PC-9 (cell line): Measurements from ENCODE around the gene ME2. TPM values are rescaled to one million over a fixed set of nuclear protein-coding genes. Genes with fewer than 3 reads are reported as not detected.
"Not testable (repeated sequence)": the region's sequence is repeated elsewhere in the genome, so short reads cannot be mapped to it uniquely, and the experiment has no call there.

Source experiments
- BruUV-seq: library from RNA; stranded (reverse); fragments of 400-500 nt; replicated peaks from 2 replicates; lab custom pipeline; 2021; lab: Mats Ljungman, UMichigan
- CTCF ChIA-PET: fragments of 300-600 bp; sonication (Branson Sonifier 250); formaldehyde crosslinking; loops from one replicate; lab custom pipeline; 2022; ENCODE audit warnings: antibody characterized with exemption; lab: Charles Lee
- POLR2A ChIA-PET: fragments of 300-600 bp; sonication (Branson Sonifier 250); formaldehyde crosslinking; loops from one replicate; lab custom pipeline; 2022; ENCODE audit warnings: antibody characterized with exemption; ENCODE audit not compliant: unreplicated experiment; lab: Charles Lee
- DNase-seq, 2 experiments: peaks; one replicate each; pipeline versions ENCODE4 v3.0.0 to v3.0.0-alpha.2; 2015 to 2022; ENCODE audit warnings: mixed read lengths in 1 of 2
- H2AFZ ChIP-seq: fragments of 200-600 bp; sonication (generic); 2 replicates; pipeline ENCODE4 v1.8.1; 2017; ENCODE audit warnings: antibody characterized with exemption
- H3F3A ChIP-seq: fragments of 200-600 bp; sonication (generic); 2 replicates; pipeline ENCODE4 v1.8.1; 2017; ENCODE audit warnings: antibody characterized with exemption, mild to moderate bottlenecking, low read depth; ENCODE audit not compliant: insufficient read depth
- H3K27ac ChIP-seq: fragments of 200-600 bp; sonication (generic); 2 replicates; pipeline ENCODE4 v1.6.1; 2016; ENCODE audit warnings: mixed run types
- H3K27me3 ChIP-seq: fragments of 200-600 bp; sonication (generic); 2 replicates; pipeline ENCODE4 v1.6.1; 2016; ENCODE audit warnings: low read depth, mixed run types; ENCODE audit not compliant: insufficient read depth
- H3K36me3 ChIP-seq: fragments of 200-600 bp; sonication (generic); 2 replicates; pipeline ENCODE4 v1.6.1; 2016; ENCODE audit warnings: low read depth, mixed run types
- H3K4me1 ChIP-seq: fragments of 200-600 bp; sonication (generic); replicated peaks from 2 replicates; pipeline ENCODE4 v1.6.1; 2016; ENCODE audit warnings: mixed run types; ENCODE audit not compliant: insufficient read depth
- H3K4me2 ChIP-seq: fragments of 200-600 bp; sonication (generic); 2 replicates; pipeline ENCODE4 v1.6.1; 2017; ENCODE audit warnings: mixed run types
- H3K4me3 ChIP-seq: fragments of 200-600 bp; sonication (generic); 2 replicates; pipeline ENCODE4 v1.6.1; 2016; ENCODE audit warnings: mixed run types
- H3K79me2 ChIP-seq: fragments of 200-600 bp; sonication (generic); 2 replicates; pipeline ENCODE4 v1.6.1; 2017; ENCODE audit warnings: low read depth, mixed run types
- H3K9me2 ChIP-seq: fragments of 200-600 bp; sonication (generic); 2 replicates; pipeline ENCODE4 v1.8.1; 2017; ENCODE audit warnings: mild to moderate bottlenecking; ENCODE audit not compliant: insufficient read depth
- H3K9me3 ChIP-seq: fragments of 200-600 bp; sonication (generic); 2 replicates; pipeline ENCODE4 v1.8.1; 2016; ENCODE audit warnings: low read depth; ENCODE audit not compliant: insufficient read depth
- H4K20me1 ChIP-seq: fragments of 200-600 bp; sonication (generic); 2 replicates; pipeline ENCODE4 v1.8.1; 2017; ENCODE audit not compliant: insufficient read depth
- EZH2 ChIP-seq: fragments of 200-600 bp; sonication (generic); IDR thresholded peaks from 2 replicates; pipeline ENCODE4 v1.8.0; 2017; ENCODE audit warnings: antibody characterized with exemption, low read depth
- intact Hi-C: fragments of 100-400 bp; cut with micrococcal nuclease; formaldehyde crosslinking; loops from one replicate; pipeline ENCODE4 v1.10.0; 2022; ENCODE audit not compliant: unreplicated experiment
- total RNA-seq: library from RNA; stranded (reverse); gene quantifications from 2 replicates; pipeline ENCODE4 v1.2.3, GENCODE V29; 2021
- TF ChIP-seq, protein P1 (sequence below): fragments of 200-600 bp; sonication (generic); conservative IDR thresholded peaks from 2 replicates; pipeline ENCODE4 v1.6.1; 2017; ENCODE audit warnings: mixed run types, antibody characterized with exemption, mild to moderate bottlenecking, moderate library complexity

Gene ME2
- total RNA-seq, 1 experiment from 2014 or later, result 27.9 TPM

DNA sequence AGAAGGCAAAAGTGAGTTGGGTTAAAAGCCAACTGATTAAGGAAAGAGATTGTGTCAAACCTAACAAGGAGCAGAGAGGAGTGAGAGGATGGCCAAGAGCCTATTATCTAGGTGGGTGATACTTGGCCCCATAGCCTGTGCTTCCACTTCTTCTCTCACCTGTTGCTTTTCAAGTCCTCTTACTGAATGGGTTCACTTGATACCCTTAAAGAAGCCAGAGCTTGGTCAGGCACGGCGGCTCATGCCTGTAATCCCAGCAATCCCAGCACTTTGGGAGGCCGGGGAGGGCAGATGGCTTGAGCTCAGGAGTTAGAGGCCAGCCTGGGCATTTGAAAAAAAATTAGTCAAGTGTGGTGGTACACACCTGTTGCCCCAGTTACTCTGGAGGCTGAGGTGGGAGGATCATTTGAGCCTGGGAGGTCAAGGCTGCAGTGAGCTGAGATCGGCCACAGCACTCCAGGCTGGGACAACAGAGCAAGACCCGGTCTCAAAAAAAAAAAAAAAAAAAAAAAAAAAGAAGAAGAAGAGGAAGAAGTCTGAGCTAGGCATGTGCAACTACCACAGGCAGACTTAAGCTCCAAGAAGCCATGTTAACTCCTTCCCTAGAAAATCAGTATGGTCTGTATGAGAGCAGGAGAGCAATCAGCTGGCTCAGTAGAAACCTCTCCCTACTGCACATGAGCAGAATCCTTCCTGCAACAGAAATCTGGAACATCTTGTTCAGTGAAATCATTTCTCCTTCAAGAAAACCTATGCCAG, 28.4 kb upstream of the ME2 start:
- 0 out of 2 replicates have a peak, but pooled peaks cover 2% of the 10 kb centered on the region for H3K9me3 ChIP-seq
- H3F3A ChIP-seq, result peaks cover 32% of the 10 kb centered on the region
- no peak overlapping the region for H3K4me2 ChIP-seq
- TF ChIP-seq, protein P1, sequence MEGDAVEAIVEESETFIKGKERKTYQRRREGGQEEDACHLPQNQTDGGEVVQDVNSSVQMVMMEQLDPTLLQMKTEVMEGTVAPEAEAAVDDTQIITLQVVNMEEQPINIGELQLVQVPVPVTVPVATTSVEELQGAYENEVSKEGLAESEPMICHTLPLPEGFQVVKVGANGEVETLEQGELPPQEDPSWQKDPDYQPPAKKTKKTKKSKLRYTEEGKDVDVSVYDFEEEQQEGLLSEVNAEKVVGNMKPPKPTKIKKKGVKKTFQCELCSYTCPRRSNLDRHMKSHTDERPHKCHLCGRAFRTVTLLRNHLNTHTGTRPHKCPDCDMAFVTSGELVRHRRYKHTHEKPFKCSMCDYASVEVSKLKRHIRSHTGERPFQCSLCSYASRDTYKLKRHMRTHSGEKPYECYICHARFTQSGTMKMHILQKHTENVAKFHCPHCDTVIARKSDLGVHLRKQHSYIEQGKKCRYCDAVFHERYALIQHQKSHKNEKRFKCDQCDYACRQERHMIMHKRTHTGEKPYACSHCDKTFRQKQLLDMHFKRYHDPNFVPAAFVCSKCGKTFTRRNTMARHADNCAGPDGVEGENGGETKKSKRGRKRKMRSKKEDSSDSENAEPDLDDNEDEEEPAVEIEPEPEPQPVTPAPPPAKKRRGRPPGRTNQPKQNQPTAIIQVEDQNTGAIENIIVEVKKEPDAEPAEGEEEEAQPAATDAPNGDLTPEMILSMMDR, result no peak
- TF ChIP-seq EZH2, result no peak
- no peak for DNase-seq
- H3K36me3 ChIP-seq, result no peaks in the 10 kb centered on the region
- no peak overlapping the region for H3K4me3 ChIP-seq
- no peak overlapping the region for H3K27ac ChIP-seq
- no peak overlapping the region for H2AFZ ChIP-seq
- H3K79me2 ChIP-seq, result no peaks in the 10 kb centered on the region
- CTCF ChIA-PET, result no interaction called here
- BruUV-seq, result no TSS peak
- H4K20me1 ChIP-seq, result no peaks in the 10 kb centered on the region
- POLR2A ChIA-PET, result no interaction called here
- no peaks in the 10 kb centered on the region for H3K27me3 ChIP-seq
- H3K9me2 ChIP-seq, result no peaks in the 10 kb centered on the region
- intact Hi-C loops, result no loop called here
- peaks cover 30% of the 10 kb centered on the region for H3K4me1 ChIP-seq

DNA sequence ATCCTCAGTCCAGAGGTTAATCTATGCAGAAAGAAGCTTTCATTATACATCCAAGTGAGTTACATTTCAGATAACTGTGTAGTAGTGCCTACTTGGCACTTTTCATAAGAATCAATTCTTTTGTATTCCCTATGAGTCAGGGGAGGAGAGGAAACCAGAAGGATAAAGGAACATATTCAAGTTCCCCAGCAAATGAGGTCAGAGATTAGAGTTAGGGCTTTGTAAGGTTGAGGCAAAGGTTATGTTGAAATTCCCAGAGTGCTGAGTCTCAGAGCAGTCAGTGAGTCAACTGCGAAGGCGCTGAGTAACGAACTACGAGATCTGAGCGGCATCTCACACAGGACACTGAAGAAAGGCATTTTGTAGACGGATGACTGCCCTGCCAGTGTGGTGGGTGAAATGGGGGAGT, 25.1 kb upstream of the ME2 start:
- Histone ChIP-seq H3K27ac (peak overlapping the region; percentile 69), H3K4me2 (peak overlapping the region; percentile 57)

DNA sequence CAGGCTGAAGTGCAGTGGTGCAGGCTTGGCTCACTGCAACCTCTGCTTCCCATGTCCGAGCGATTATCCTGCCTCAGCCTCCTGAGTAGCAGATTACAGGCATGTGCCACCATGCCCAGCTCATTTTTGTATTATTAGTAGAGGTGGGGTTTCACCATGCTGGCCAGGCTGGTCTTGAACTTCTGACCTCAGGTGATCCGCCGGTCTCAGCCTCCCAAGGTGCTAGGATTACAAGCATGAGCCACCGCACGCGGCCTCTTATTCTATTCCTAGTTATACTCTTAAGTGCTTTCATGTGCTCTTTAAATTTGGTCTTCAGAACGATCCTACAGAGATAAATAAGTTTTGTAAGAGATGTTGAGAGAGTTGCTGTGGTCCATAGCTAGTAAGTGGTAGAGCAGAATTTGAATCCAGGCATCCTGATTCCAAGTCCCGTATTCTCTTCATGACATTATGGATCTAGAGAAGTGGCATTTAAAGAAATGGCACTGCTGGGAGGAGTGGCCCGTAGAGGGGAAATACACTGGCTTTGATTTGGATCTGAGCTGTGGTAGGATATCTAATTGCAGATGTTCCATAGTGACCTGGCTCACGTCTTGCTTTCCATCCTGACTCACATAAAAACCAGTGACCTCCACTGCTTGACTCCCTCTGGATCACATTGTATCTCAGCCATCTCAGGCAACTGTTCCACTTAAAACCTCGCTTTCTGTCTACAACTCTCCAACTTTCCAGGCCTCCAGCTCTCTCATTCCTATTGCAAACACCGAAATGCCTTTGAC, 22.8 kb upstream of the ME2 start:
- Histone ChIP-seq H3K36me3 (no peaks in the 10 kb centered on the region), H3K27me3 (no peaks in the 10 kb centered on the region), H3K9me2 (no peaks in the 10 kb centered on the region), H3F3A (peaks cover 31% of the 10 kb centered on the region), H3K9me3 (0 out of 2 replicates have a peak, but pooled peaks cover 6% of the 10 kb centered on the region), H3K4me1 (peaks cover 32% of the 10 kb centered on the region), H4K20me1 (no peaks in the 10 kb centered on the region), H3K4me2 (no peak overlapping the region), H3K79me2 (no peaks in the 10 kb centered on the region), H3K4me3 (no peak overlapping the region), H2AFZ (no peak overlapping the region), H3K27ac (no peak overlapping the region)
- DNase-seq, result no peak
- POLR2A ChIA-PET, result no interaction called here
- TF ChIP-seq EZH2, result no peak
- TF ChIP-seq, protein P1, result no peak
- no TSS peak for BruUV-seq
- intact Hi-C loops, result no loop called here
- CTCF ChIA-PET, result no interaction called here

More for the DNA sequence above, 25.1 kb upstream of the ME2 start:
- no TSS peak for BruUV-seq
- CTCF ChIA-PET, result no interaction called here
- Histone ChIP-seq H3K4me3 (peak overlapping the region; percentile 4; the same call in 1 of the 2 replicates), H4K20me1 (no peaks in the 10 kb centered on the region), H3F3A (peaks cover 31% of the 10 kb centered on the region), H3K27me3 (no peaks in the 10 kb centered on the region), H2AFZ (0 out of 2 replicates have a peak overlapping the region, but pooled peaks have one; percentile 22), H3K36me3 (no peaks in the 10 kb centered on the region), H3K4me1 (peaks cover 32% of the 10 kb centered on the region), H3K9me2 (no peaks in the 10 kb centered on the region), H3K79me2 (no peaks in the 10 kb centered on the region), H3K9me3 (0 out of 2 replicates have a peak, but pooled peaks cover 6% of the 10 kb centered on the region)
- DNase-seq, result peak; percentile 14 to 94
- POLR2A ChIA-PET, result no interaction called here
- intact Hi-C loops, result no loop called here
- TF ChIP-seq, protein P1, result no peak
- TF ChIP-seq EZH2, result no peak

DNA sequence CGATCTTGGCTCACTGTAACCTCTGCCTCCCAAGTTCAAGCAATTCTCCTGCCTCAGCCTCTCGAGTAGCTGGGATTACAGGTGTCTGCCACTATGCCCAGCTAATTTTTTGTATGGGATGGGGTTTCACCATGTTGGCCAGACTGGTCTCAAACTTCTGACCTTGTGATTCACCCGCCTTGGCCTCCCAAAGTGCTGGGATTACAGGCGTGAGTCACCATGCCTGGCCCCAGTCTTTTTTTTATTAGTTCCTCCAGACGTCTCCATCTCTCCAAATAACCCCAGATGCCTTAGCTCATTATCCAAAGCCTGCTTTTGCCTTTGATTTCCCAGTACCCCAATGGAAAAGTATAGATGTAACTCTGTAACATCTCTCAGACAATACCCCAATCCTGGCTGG, 21.8 kb upstream of the ME2 start:
- H4K20me1 ChIP-seq, H3K79me2 ChIP-seq, H3K9me2 ChIP-seq, POLR2A ChIA-PET, H3K4me3 ChIP-seq, H3K27ac ChIP-seq, H2AFZ ChIP-seq, H3K27me3 ChIP-seq, H3K36me3 ChIP-seq, intact Hi-C loops, H3K4me2 ChIP-seq, DNase-seq, H3K9me3 ChIP-seq, BruUV-seq: not testable (repeated sequence)
- Histone ChIP-seq H3F3A (peaks cover 31% of the 10 kb centered on the region), H3K4me1 (peaks cover 32% of the 10 kb centered on the region)
- CTCF ChIA-PET, result interaction anchor here (0.5 kb wide), 1 partner anchor 35 kb away, joined by 5 read pairs; no protein-coding TSS in a partner anchor
